Heart left ventricle (tissue), 16 donors: ENCODE data around the gene ULK1. TPM values are rescaled to one million over a fixed set of nuclear protein-coding genes. Genes with fewer than 3 reads are reported as not detected.

ENCODE experiments used
- ATAC-seq, 4 donors: fragments of 200-7000 bp; cut with Tn5 transposase; one replicate each; pipeline ENCODE4 v1.9.1; 2020 to 2022; ENCODE audit warnings: moderate library complexity in 4 of 4, mild to moderate bottlenecking in 3 of 4, moderate number of reproducible peaks in 1 of 4
- DNase-seq, 5 donors: peaks; one replicate each; pipeline ENCODE4 v3.0.0-alpha.2; 2020
- H3K27ac ChIP-seq, 12 donors: fragments of 200-600 bp; sonication (generic) in 4 of 12; one replicate each; pipeline versions ENCODE4 v1.5.0 to v1.8.0; 2016 to 2022; ENCODE audit warnings: mild to moderate bottlenecking in 2 of 12
- H3K27me3 ChIP-seq, 9 donors: fragments of 200-600 bp; sonication (generic) in 2 of 9; one replicate each; pipeline versions ENCODE4 v1.5.1 to v1.8.0; 2016 to 2022; ENCODE audit warnings: mild to moderate bottlenecking in 3 of 9
- H3K36me3 ChIP-seq, 9 donors: fragments of 200-600 bp; sonication (generic) in 2 of 9; one replicate each; pipeline versions ENCODE4 v1.5.0 to v1.8.0; 2018 to 2022; ENCODE audit warnings: mild to moderate bottlenecking in 2 of 9
- H3K4me1 ChIP-seq, 12 donors: fragments of 200-600 bp; sonication (generic) in 4 of 12; one replicate each; pipeline versions ENCODE4 v1.5.0 to v1.8.0; 2016 to 2022; ENCODE audit warnings: mild to moderate bottlenecking in 3 of 12
- H3K4me3 ChIP-seq, 12 donors: fragments of 200-600 bp; sonication (generic) in 4 of 12; one replicate each; pipeline versions ENCODE4 v1.5.0 to v1.8.0; 2017 to 2022; ENCODE audit warnings: mild to moderate bottlenecking in 9 of 12, moderate library complexity in 4 of 12
- H3K9me3 ChIP-seq, 12 donors: fragments of 200-600 bp; sonication (generic) in 4 of 12; one replicate each; pipeline versions ENCODE4 v1.5.0 to v1.8.0; 2016 to 2022; ENCODE audit warnings: mild to moderate bottlenecking in 1 of 12
- POLR2A ChIP-seq, 2 donors: fragments of 450-650 bp; IDR thresholded peaks; one replicate each; pipeline ENCODE4 v1.6.1; 2017; ENCODE audit warnings: antibody characterized with exemption in 2 of 2, mild to moderate bottlenecking in 2 of 2, moderate library complexity in 2 of 2
- WGBS, 4 donors: extraction: QIAGEN DNeasy Blood & Tissue Kit in 2 of 4; methylation state at CpG; one replicate each; pipeline versions ENCODE4 v1.1.5 to v1.1.7; 2013 to 2018; 5-methylcytosine and 5-hydroxymethylcytosine counted together
- intact Hi-C, 10 donors: fragments of 100-400 bp; cut with DNase I; formaldehyde crosslinking; loops; one replicate each; pipeline versions ENCODE4 v1.11.1 to v1.14.2; 2022
- polyA plus RNA-seq, 2 donors: library from polyadenylated mRNA; stranded (reverse); fragments of 200-250 nt; gene quantifications; one replicate each; pipeline ENCODE4 v1.2.3, GENCODE V29; 2013
- total RNA-seq, 9 donors: library from RNA; depleted of rRNA in 2 of 9; stranded (reverse); fragments of >200 nt in 2 of 9; fragmentation: NEBNext Ultra II Directional in 3 of 9; extraction: Animal tissue kit (Norgen Biotek cat#: 25700) in 3 of 9; gene quantifications; one replicate each; pipeline versions ENCODE4 v1.1.0 to v1.2.4, GENCODE V29; 2016 to 2023
- TF ChIP-seq, protein P1 (sequence below), 12 donors: fragments of 200-600 bp; sonication (generic) in 4 of 12; IDR thresholded peaks; one replicate each; pipeline versions ENCODE4 v1.5.0 to v1.8.0; 2018 to 2022; ENCODE audit warnings: antibody characterized with exemption in 12 of 12, mild to moderate bottlenecking in 5 of 12
- donor health status: ischemic (EF 13 %, LVEDD 7.1; RV severe dilation, severe dysfunction).
- donor health status: healthy with polysubstance abuse.
- donor health status: DM: no; HTN: yes; CAD: no.
- donor health status: DM: no; HTN: no; CAD: no.
- donor health status: ischemic (EF 25% LVEDD 6.9; RV normal size, moderate dysfunction).
- donor health status: ischemic (EF 25% LVEDD 5.7; RV mildly dilated, moderate dysfunction).
- donor health status: healthy.
- donor health status: DM: yes; HTN: yes; CAD: no.
- donor health status: ischemic (EF 35%, LVEDD 5.7; RV mildly dilated, moderate dysfunction).
- donor health status: nonischemic (EF 11% LVEDD 7.7; RV severe dilation, severe dysfunction).
- donor health status: DM: yes; HTN: yes; CAD: no.
- donor health status: PGD.
- donor health status: ischemic (EF 29% LVEDD 5.4; RV normal size, mild dysfunction).
- donor health status: nonischemic (EF 23%, LVEDD 6.1; RV moderate dilation, normal function).

The ULK1 gene
- total and polyA plus RNA-seq, 11 donors: 21.9 to 56.0 (median 41.8) TPM

DNA sequence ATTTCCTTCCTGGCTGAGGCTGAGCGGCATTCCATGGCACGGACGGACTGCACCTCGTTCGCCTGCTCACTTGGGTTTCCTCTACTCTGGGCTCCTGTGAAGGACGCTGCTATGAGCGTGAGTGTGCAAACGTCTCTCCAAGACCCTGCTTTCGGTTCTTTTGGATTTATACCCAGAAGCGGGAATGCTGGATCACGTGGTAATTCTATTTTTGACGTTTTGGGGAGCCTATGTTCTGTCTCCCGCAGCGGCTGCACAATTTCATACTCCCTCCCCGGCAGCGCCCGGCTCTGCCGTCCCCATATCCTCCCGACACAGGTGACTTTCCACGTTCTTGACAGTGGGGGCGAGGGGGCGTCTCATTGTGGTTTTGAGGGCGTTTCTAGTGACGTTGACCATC is 45.7 kb upstream of the ULK1 start:
- H3K27me3 ChIP-seq: peaks cover 0 to 2% (median 0%) of the 10 kb centered on the region in 9 donors
- no peak for ATAC-seq
- H3K27ac ChIP-seq: no peak overlapping the region
- no peak for TF ChIP-seq POLR2A (IDR thresholded peaks at IDR 0.05)
- TF ChIP-seq, protein P1, sequence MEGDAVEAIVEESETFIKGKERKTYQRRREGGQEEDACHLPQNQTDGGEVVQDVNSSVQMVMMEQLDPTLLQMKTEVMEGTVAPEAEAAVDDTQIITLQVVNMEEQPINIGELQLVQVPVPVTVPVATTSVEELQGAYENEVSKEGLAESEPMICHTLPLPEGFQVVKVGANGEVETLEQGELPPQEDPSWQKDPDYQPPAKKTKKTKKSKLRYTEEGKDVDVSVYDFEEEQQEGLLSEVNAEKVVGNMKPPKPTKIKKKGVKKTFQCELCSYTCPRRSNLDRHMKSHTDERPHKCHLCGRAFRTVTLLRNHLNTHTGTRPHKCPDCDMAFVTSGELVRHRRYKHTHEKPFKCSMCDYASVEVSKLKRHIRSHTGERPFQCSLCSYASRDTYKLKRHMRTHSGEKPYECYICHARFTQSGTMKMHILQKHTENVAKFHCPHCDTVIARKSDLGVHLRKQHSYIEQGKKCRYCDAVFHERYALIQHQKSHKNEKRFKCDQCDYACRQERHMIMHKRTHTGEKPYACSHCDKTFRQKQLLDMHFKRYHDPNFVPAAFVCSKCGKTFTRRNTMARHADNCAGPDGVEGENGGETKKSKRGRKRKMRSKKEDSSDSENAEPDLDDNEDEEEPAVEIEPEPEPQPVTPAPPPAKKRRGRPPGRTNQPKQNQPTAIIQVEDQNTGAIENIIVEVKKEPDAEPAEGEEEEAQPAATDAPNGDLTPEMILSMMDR (IDR thresholded peaks at IDR 0.05): no peak
- H3K4me3 ChIP-seq: no peak overlapping the region
- 82 to 88% (median 84%) methylated on average over 24 of the region's 24 CpGs for WGBS, 4 donors
- DNase-seq: peak in 1 of 5 donors; percentile 2
- peaks cover 0 to 3% (median 0%) of the 10 kb centered on the region in 9 donors for H3K36me3 ChIP-seq
- H3K9me3 ChIP-seq: no peaks in the 10 kb centered on the region
- intact Hi-C loops: loop anchor here in 2 of 10 donors (5.0 to 10.0 kb wide), 2 partner anchors 96 to 99 kb away; partner anchors contain the start of gene EP400 (in 2 of the 2)
- peaks cover 0 to 7% (median 0%) of the 10 kb centered on the region in 12 donors for H3K4me1 ChIP-seq

DNA sequence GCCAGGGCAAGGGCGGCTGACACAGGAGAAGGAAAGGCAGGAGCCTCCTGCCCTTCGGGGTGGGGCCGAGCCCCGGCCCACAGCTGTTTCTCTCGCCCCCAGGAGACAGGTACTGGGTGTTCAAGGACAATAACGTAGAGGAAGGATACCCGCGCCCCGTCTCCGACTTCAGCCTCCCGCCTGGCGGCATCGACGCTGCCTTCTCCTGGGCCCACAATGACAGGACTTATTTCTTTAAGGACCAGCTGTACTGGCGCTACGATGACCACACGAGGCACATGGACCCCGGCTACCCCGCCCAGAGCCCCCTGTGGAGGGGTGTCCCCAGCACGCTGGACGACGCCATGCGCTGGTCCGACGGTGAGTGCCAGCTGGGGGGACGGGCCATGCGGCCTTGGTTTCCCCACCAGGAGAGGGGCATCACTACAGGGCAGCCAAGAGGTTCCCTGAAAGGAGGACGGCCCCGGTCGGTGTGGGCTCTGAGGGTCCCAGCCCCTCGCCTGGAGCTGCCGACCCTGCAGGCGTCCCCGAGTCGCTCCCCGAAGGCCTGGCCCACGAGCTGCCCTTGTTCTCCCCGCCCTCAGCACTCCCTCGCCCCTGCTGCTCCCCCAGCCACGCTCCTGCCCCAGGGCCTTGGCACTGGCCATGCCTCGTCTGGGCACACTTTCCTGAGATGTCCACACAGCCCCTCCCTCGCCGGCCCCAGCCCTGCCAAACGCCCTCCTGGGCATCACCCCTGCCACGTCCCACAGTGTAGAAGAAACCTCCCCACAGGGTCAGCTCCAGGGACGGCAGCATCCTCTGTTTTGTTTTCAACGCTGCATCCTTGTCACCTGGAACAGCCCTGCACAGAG is 44.5 kb upstream of the ULK1 start:
- intact Hi-C loops: loop anchor here in 5 of 10 donors (5.0 to 10.0 kb wide), 4 partner anchors 95 to 152 kb away; partner anchors contain the start of gene EP400 (in 4 of the 5)
- WGBS, 4 donors: 87 to 90% (median 89%) methylated on average over 36 to 47 of the region's 47 CpGs
- DNase-seq (peak in 2 of 5 donors; percentile 15 to 64), ATAC-seq (no peak)
- Histone ChIP-seq H3K27me3 (peaks cover 0 to 14% (median 0%) of the 10 kb centered on the region in 9 donors), H3K36me3 (peaks cover 0 to 3% (median 0%) of the 10 kb centered on the region in 9 donors), H3K4me1 (peaks cover 0 to 7% (median 0%) of the 10 kb centered on the region in 12 donors), H3K27ac (no peak overlapping the region), H3K9me3 (no peaks in the 10 kb centered on the region), H3K4me3 (no peak overlapping the region)
- TF ChIP-seq, protein P1 (IDR thresholded peaks at IDR 0.05): no peak
- no peak for TF ChIP-seq POLR2A (IDR thresholded peaks at IDR 0.05)

DNA sequence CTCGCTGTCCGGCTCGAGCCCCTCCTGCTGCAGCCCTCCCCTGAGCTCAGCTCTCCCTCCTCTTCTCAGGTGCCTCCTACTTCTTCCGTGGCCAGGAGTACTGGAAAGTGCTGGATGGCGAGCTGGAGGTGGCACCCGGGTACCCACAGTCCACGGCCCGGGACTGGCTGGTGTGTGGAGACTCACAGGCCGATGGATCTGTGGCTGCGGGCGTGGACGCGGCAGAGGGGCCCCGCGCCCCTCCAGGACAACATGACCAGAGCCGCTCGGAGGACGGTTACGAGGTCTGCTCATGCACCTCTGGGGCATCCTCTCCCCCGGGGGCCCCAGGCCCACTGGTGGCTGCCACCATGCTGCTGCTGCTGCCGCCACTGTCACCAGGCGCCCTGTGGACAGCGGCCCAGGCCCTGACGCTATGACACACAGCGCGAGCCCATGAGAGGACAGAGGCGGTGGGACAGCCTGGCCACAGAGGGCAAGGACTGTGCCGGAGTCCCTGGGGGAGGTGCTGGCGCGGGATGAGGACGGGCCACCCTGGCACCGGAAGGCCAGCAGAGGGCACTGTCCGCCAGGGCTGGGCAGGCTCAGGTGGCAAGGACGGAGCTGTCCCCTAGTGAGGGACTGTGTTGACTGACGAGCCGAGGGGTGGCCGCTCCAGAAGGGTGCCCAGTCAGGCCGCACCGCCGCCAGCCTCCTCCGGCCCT is 43.4 kb upstream of the ULK1 start:
- intact Hi-C loops: loop anchor here in 3 of 10 donors (5.0 to 10.0 kb wide), 4 partner anchors 94 to 151 kb away; partner anchors contain the start of gene EP400 (in 2 of the 3)
- Histone ChIP-seq H3K4me1 (peaks cover 0 to 7% (median 0%) of the 10 kb centered on the region in 12 donors), H3K27ac (no peak overlapping the region), H3K9me3 (no peaks in the 10 kb centered on the region), H3K36me3 (peaks cover 0 to under 1% (median 0%) of the 10 kb centered on the region in 9 donors), H3K27me3 (peaks cover 0 to 24% (median 6%) of the 10 kb centered on the region in 9 donors), H3K4me3 (no peak overlapping the region)
- 70 to 81% (median 77%) methylated on average over 14 to 41 of the region's 41 CpGs for WGBS, 4 donors
- ATAC-seq (peak in 2 of 4 donors; percentile 85 to 86), DNase-seq (peak in 3 of 5 donors; percentile 18 to 60 (median 49))
- no peak for TF ChIP-seq POLR2A (IDR thresholded peaks at IDR 0.05)
- TF ChIP-seq, protein P1 (IDR thresholded peaks at IDR 0.05): peak in 6 of 12 donors; percentile 43 to 83 (median 70)
